ELR (cell line): ENCODE results near the gene PRR5.
"Not testable (repeated sequence)": the region's sequence is repeated elsewhere in the genome, so short reads cannot be mapped to it uniquely, and the experiment has no call there.

Source experiments
- DNase-seq: peaks from one replicate; pipeline ENCODE4 v3.0.0-alpha.2; 2015; ENCODE audit warnings: low read depth

The PRR5 gene

DNA sequence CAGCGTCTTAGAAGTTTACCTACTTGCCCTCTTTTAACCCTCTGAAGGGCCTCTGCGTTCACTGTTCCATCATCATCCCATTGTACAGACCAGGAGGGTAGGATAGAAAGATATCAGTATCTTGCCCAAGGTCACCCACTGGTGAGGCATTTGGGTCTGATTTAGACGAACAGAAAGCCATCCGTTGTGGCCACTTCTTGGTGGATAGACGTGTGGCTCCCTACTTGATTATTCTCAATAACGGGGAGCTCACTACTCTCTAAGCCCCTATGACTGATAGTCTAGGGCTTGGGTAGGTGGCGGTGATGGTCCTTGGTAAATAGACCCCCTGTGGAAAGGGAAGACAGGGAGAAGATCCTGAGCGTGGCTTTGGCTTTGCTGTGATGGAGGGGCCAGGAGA lies 28.6 kb upstream of the PRR5 start:
- no peak for DNase-seq

DNA sequence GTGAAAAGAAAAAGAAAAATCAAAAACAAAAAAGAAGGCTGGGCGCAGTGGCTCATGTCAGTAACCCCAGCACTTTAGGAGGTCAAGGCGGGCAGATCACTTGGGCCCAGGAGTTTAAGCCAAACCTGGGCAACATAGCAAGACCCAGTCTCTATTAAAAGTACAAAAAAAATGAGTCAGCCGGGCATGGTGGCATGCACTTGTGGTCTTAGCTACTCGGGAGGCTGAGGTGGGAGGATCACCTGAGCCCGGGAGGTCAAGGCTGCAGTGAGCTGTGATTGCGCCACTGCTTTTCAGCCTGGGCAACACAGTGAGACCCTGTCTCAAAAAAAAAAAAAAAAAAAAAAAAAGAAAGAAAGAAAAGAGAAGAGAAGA lies 26.0 kb upstream of the PRR5 start:
- not testable (repeated sequence) for DNase-seq

DNA sequence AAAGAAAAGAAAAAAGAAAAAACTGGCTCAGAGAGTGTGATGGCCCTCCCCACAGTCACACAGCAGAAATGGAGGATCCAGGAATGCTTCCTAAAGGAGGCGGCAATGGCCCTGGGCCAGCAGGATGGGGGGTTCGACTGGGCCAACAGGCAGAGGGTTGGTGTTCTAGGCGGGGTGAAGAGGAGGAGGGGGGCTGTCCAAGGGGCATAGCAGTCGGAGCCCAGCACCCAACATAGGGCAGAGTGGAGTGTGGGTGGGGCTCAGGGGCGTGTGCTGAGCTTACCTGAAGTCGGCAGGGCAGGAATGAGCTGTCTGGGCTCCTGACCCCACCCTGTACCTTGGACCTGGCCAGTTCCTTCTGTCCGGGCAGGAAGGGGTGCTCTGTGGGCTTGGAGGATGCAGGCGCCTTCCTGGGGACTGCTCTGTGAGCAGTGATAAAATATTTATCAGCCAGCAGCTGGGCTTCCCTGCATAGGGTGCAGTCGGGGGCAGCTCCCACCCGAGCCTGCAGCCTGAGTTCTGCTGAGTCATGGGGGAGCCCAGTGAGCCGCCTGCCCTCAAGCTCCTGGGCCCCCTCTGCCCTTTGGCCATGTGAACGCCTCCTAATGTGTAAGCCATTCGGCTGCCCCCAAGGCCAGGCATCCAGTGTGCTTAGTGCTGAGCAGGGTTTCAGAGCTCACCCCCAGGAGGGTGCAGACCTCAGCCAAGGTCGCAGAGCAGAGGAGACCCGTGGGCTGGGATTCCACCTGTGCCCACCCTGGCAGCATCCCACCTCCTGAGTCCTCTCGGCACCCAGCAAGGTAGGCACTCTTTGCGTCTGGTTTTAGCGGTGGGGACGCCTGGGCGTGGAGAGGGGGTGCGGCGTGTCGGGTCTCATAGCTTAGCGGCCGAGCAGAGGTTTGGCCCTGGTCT lies 25.3 kb upstream of the PRR5 start:
- DNase-seq, result peak; percentile 24

DNA sequence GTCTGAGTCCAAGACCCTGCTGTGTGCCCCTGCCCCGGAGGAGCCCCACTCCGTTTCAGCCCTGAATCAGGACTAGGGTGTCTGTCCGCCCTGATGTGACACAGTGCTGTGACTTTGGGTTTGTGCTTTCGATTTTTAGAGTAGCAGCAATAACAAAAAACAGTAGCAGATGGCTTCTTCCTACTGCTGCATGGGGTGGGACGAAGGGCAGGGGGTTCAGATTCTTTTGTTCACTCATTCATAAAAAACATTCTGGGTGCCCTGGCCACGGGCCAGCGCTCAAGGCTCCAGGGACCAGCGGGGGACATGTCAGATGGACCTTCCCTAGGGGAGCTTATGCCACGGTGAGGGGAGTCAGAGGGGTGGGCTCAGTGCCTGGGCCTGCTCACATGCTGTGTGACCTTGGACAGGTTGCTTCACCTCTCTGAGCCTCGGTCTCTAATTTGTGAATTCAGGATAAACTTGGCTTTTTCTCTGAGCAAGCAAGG lies 24.6 kb upstream of the PRR5 start:
- DNase-seq, result no peak

DNA sequence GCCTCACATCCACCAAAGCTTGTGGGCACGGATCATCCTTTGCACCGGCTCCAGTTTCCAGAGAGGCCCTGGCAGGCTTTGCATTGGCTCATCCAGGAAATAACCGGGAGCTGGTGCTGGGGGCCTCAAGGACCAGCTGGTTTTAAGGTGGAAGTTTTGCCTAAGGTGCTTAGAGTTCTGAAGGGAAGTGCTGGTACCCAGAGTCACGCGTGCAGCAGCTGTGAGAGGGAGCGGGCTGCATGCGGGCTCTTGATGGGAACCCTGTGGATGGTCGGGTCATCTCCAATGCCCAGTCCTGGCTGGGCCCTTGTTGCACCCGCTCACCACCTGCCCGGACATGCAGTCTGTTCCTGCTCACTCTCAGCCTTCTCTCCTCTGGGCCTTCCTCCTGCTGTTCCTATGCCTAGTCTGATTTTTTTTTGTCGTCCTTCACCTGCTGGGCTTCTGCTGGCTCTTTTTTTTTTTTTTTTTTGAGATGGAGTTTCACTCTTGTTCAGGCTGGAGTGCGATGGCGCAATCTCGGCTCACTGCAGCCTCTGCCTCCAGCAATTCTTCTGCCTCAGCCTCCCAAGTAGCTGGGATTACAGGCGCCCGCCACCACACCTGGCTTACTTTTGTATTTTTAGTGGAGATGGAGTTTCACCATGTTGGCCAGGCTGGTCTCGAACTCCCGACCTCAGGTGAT lies 24.0 kb upstream of the PRR5 start:
- no peak for DNase-seq

DNA sequence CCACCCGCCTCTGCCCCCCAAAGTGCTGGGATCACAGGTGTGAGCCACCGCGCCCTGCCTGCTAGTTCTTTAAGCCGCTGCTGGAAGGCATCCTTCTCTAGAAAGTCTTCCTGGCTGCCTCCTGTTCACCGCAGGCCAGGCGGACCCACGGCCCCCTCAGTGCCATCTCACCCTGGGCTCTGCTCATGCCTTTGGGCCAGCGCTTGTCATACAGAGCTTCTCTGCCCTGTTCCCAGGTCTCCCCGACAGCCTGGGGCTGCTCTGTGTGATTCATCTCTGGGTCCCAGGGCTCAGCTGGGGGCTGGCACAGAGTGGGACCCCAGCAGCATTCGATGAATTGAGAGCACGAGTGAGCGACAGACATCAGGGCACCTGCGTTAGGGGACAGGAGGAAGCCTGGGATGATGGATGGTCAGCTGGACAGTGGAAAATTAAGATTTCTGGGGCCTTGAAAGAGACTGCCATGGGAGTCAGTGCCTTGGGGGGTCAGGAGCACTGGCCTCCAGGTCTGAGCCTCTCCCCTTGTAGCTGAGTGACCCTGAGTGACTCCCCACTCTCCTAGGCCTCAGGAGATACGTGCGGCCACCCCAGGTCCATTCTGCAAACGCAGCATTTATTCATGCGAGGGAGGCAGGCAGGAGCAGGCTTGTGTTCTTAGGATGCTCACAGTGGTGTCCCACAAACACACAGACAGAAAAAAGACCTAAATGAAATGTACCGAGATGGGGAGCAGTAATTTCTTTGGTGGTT lies 23.3 kb upstream of the PRR5 start:
- no peak for DNase-seq

DNA sequence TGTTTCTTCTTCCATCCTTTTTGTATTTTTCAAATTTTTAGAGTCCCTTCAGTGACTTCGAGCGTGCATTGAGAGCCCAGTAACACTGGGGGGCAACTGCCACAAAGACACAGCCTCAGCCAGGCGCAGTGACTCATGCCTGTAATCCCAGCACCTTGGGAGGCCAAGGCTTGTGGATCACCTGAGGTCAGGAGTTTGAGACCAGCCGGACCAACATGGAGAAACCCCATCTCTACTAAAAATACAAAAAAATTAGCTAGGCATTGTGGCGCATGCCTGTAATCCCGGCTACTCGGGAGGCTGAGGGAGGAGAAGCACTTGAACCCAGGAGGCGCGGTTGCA lies 22.7 kb upstream of the PRR5 start:
- not testable (repeated sequence) for DNase-seq

DNA sequence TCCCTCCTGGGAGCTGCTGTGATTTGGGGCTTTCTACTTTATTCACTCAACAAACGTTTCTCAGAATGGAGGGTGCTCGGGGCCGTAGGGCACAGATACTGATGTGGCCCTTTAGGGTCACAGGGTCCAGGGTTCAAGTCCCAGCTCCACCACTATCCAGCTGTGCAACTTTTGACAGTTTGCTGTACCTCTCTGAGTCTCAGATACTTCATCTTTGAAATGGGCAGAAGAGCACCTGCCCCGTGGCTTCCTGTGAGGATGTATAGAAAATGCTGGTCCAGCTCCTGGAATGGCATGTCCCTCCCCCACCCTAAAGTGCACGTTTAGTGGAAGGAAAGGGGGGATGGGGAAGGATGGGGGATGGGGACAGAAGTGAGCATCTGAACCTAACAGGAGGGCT lies 21.9 kb upstream of the PRR5 start:
- DNase-seq, result no peak

DNA sequence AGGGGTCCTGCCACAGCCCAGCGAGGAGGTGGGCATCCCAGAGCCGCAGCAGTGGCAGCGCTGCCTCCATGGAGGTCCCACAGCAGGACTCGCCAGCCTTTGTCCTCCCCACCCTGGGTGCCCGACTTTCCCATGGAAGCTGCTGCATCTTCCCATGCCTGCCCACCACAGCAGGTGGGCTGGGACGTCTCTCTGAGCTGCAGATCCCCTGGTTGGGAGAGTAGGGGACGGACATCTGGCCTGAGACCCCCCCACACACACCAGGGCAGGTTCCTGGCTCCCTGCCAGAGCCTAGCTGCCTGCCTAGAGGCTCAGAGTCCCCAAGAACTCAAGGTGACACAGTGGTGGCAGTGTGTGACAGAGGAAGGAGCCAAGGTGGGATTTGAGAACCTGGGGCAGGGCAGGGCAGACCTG lies 21.5 kb upstream of the PRR5 start:
- no peak for DNase-seq

DNA sequence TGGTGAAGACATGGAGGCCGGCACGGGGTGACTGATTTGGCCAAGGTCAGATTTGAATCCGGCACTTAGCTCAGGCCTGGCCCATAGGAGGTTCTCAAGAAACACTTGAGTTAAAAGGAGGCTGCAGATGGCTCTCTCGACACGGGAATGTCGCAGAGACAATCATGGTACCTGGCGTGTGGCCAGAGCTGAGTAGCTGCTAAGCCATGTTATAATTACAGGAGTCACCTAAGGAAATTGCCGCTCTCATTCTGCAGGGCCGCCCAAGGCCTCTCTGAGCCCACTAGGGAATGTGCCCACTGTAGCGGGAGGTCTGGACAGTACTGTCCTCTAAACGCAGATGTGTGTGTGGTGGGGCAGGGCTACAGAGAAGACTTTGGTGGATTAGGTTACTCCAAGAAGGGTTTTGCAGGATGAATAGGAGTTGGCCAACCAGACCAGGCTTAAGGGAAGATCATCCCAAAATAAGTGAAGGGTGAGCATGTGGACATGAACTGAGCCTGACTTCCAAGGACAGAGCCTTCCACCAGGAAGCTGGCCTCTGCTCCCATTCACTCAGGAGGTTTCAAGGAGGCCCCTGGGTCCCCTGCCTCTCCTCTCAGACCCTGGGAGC lies 19.3 kb upstream of the PRR5 start:
- DNase-seq, result no peak

DNA sequence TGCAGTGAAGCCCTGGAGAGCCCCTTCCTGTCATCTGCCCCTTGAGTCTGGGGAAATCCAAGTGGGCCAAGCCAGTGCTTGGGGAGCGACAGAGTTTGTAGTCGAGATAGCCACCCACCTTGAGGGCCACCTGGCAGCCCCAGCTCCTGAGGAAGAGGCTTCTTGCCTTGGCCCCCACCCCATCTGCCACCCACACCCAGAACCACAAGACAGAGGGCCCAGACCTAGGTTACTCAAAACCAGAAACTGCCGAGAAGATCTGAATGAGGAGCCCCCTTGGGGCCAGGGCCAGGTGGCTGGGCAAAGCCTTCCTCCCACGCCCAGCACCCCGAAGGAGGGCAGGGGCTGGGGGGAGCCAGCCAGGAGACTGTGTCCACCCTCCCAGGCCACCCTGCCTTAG lies 18.8 kb upstream of the PRR5 start:
- no peak for DNase-seq

DNA sequence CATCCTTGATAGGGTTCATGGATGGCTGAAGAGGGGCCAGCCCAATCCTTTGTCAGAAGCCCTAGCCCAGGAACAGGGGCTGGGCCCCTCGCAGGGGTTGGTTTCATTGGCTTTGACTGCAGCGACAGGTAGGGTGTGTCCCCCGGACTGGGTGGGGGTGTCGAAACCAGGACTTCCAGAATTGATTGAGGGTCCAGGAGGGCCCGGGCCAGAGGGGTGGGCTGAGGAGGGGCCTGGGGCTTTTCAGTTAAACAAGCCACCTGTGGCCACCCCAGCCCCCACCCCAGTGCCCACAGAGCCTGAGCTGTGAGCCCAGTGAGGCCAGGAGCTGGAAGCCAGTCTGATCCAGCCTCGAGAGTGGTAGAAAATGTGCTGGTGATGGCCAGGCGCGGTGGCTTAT lies 18.1 kb upstream of the PRR5 start:
- no peak for DNase-seq

DNA sequence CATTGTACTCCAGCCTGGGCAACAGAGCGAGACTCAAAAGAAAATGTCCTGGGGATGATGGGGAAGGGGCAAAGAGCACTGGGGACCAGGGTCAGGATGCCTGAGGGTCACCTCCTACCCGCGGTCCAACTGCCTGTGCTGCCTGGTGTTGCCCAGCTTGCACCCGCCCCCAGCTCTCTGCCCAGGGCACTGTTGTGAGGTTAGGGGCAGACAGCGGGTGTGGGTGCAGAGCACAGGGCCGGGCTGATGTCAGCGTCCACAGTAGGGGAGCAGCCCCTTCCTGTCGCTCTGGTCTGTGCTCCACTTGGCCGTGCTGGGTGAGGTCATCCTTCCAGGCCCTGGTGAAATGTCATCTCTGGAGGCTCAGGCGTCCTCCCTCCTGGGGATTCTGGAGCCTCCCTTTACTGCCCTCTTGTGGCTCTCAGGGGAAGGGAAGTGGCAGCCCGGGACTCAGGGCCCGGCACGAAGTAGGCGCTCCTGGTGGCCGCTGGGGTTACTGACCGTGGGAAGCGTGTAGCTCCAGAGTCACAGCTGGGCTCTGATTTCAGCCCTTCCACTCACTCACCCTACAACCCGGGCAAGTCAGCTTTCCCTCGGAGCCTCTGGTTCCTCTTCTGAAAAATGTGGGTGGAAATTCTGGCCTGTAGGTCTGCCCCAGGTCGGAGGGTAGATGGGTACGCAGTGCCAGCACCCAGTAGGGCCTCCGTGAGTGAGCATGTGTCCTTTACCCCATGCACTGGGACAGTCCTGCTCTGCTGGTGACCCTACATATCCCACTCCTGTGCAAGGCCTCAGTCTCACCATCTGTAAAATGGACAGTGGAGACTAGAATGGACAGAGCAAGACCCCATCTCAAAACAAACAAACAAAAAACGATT lies 17.3 kb upstream of the PRR5 start:
- DNase-seq, result peak; percentile 95

DNA sequence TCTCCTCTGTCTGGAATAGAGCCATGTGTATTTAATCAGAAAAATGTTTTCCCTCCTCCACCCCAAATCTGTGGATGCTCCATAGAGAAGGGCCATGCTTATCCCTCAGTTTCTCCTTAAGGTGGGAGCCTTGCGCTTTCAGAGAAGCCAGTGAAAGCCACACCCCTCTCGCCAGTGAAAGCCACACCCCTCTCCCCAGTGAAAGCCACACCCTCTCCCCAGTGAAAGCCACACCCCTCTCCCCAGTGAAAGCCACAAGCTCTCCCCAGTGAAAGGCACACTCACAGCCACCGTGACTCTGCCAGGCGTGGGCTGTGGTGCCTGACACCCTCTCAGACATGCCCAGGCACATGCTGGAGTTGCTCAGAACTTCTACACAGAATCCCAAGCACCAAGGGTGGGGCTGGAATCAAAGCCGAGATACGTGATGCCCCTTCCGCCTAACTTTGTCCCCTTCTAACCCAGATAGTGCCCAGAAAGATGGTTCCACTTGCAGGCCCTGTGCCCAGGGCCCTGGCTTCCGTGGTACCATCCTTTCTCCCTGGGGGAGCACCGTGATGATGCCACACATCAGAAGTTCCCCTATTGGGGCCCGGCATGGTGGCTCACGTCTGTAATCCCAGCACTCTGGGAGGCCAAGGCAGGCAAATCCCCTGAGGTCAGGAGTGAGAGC lies 16.5 kb upstream of the PRR5 start:
- peak; percentile 62 for DNase-seq

DNA sequence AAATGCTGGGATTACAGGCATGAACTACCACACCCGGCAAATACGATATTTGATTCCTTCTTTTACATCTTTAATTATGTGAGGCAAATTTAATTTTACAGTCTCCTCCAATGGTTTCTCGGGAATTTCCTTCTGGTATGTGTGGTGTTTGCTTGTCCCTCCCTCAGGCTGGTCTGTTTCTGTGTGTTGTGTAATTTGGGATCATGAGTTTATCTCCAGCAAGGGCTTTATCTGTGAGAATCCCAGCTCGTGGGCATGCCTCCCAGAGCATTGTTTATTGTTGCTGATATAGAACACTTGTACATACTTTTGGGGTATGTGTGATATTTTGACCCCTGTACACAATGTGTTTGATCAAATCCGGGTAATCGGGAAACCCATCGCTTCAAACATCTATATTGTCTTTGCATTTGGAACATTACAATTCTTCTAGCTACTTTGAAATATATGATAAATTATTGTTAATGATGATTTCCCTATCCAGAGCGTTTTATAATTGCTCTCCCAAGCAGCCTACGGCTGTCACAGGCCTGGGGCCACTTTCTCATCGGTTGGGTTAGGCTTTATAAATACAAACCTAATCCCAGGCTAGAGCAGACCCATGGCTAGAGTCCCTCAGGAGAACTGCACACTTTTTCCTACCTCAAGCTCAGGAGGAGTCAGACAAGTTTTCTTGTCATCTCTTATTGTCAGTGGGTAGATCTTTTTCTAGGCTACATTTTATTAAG lies 15.0 kb upstream of the PRR5 start:
- no peak for DNase-seq

DNA sequence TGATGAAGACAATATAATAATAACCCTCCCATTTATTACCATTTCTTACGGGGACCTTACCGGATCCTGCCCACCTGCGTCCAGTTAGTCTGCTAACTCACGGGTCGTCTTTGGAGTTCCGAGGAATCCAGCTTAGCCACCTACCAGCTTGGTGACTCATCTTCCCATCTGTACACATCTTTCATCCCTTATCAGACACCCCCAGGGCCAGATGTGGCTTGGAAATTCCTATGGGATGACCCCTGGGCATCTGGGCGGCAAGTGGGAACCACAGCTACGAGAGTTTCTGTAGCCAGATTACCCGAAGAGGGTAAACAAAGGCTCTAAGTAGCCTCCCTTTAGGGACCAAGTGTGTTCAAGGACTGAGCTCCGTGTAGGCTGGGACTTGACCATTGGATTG lies 12.8 kb upstream of the PRR5 start:
- DNase-seq, result no peak

DNA sequence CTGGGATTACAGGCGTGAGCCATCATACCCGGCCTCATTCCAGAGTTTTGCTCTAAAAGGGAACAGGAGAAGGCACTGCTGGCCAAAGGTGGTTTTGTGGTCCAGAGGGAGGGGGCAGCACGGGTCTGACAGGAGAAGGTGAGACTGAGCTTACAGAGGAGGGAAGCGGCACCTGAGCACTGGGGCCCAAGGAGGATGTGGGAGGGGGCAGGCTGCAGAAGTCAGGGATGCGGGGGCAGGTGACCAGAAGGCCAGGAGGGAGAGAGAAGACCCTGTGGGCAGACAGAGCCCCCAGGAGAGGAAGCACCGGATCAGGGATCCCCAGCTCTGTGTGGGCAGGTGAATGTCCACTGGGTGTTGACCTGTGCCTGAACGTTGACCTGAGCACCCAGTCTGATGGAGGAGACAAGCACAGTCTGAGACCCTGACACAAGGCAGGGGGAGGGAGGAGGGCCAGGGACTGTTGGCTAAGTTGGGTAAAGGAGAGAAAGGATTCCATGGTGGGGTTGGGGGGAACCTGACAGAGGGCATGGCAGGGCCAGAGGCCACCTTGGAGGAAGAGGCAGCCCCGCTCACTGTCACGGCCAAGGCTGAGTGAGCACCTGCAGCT lies 12.0 kb upstream of the PRR5 start:
- no peak for DNase-seq

DNA sequence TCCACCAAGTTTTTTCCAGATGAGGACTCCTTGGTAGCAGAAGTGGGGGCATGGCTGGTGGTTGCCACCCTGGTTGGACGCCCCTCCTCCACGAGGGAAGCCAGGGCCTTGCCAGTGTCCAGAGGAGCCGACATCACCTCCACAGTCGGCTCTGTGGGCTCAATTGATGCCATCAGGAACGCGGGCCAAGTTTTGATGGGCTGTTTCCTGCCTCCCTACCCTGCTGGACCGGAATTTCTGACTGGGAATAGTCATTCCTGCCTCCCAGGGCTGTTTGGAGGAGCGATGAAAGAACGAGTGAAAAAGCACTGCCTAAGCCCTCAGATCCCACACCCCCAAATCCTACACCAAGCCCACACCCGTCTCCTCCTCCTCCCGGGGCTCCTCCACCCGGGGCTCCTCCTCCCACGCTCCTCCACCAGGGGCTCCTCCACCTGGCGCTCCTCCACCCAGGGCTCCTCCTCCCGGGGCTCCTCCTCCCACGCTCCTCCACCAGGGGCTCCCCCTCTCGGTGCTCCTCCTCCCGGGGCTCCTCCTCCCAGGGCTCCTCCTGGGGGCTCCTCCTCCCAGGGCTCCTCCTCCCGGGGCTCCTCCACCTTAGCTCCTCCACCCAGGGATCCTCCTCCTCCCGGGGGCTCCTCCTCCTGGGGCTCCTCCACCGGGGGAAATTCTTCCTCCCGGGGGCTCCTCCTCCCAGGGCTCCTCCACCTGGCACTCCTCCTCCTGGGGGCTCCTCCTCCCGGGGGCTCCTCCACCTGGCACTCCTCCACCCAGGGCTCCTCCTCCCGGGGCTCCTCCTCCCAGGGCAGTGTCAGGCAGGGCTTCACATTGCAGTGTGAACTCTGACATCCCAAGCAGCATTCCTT lies 10.0 kb upstream of the PRR5 start:
- DNase-seq, result no peak

DNA sequence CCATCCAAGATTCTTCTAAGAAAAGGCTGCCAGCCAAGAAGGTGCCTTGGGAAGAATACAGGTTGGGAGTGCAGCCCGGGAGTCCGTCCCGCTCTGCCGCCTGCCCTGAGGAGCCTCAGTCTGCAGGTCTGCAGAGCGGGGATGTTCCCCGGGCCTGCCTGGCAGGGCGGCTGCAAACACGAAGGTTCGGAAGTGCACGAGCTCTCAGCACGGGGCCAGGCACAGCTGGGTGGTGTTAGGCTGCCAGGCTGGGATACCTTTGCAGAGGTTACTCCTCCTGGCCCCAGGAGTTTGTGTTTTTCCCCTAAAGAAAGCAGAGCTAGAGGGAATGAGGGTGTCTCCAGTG lies 9.4 kb upstream of the PRR5 start:
- no peak for DNase-seq
